Prostate gland (tissue), 2 donors: ENCODE data around the gene CEBPG. TPM values are rescaled to one million over a fixed set of nuclear protein-coding genes. Genes with fewer than 3 reads are reported as not detected.

Experiments used
- DNase-seq: peaks from one replicate; pipeline ENCODE4 v3.0.0-alpha.2; 2019; ENCODE audit warnings: low spot score
- H3K27ac ChIP-seq, 2 donors: fragments of 200-600 bp; sonication (generic); 2 replicates each; pipeline ENCODE4 v1.5.1; 2017 to 2019
- H3K27me3 ChIP-seq: fragments of 200-600 bp; sonication (generic); replicated peaks from 2 replicates; pipeline ENCODE4 v1.5.1; 2019; ENCODE audit not compliant: insufficient read depth
- H3K36me3 ChIP-seq, 2 donors: fragments of 200-600 bp; sonication (generic); 1 replicate in 1 of 2; 2 replicates in 1 of 2; pipeline versions ENCODE4 v1.5.1 to v1.8.1; 2017 to 2019
- H3K4me1 ChIP-seq: fragments of 200-600 bp; sonication (generic); replicated peaks from 2 replicates; pipeline ENCODE4 v1.5.1; 2019
- H3K4me3 ChIP-seq, 2 donors: fragments of 200-600 bp; sonication (generic); 2 replicates each; pipeline ENCODE4 v1.5.1; 2017 to 2019
- H3K9me3 ChIP-seq: fragments of 200-600 bp; sonication (generic); 2 replicates; pipeline ENCODE4 v1.5.1; 2017
- CTCF ChIP-seq, 4 experiments: fragments of 200-600 bp in 2 of 4; fragments of 450-650 bp in 2 of 4; sonication (generic) in 2 of 4; IDR thresholded peaks; 1 replicate in 3 of 4; 2 replicates in 1 of 4; pipeline ENCODE4 v1.5.1; 2016 to 2019; ENCODE audit warnings: antibody characterized with exemption in 4 of 4, mild to moderate bottlenecking in 2 of 4, moderate library complexity in 2 of 4
- POLR2A ChIP-seq: fragments of 450-650 bp; IDR thresholded peaks from one replicate; pipeline ENCODE4 v1.6.1; 2016; ENCODE audit warnings: antibody characterized with exemption, mild to moderate bottlenecking
- POLR2AphosphoS5 ChIP-seq: sonication (generic); formaldehyde crosslinking; IDR thresholded peaks from one replicate; pipeline ENCODE4 v1.6.1; 2017; ENCODE audit warnings: antibody characterized with exemption
- WGBS: methylation state at CpG from one replicate; pipeline ENCODE4 v1.1.5; 2018; 5-methylcytosine and 5-hydroxymethylcytosine counted together
- intact Hi-C: fragments of 100-400 bp; cut with DNase I; formaldehyde crosslinking; loops from one replicate; pipeline ENCODE4 v1.14.2; 2022
- total RNA-seq, 2 donors: library from RNA; depleted of rRNA; stranded (reverse); fragments of >200 nt; gene quantifications; one replicate each; pipeline ENCODE4 v1.1.0, GENCODE V29; 2016

CEBPG gene
- total RNA-seq, 2 donors from 2014 or later = 15.7 to 19.7 TPM

- DNase-seq = no peak
- WGBS = 96% methylated on average over 5 of the region's 5 CpGs
- Histone ChIP-seq H3K36me3 (no peaks in the 10 kb centered on the region), H3K27ac (no peak overlapping the region), H3K4me1 (no peaks in the 10 kb centered on the region), H3K27me3 (no peaks in the 10 kb centered on the region), H3K9me3 (no peaks in the 10 kb centered on the region), H3K4me3 (no peak overlapping the region)
- intact Hi-C loops = no loop called here
- TF ChIP-seq POLR2A = no peak
These were observed 6.6 kb upstream of the CEBPG start for GRCh38 chr19:33366897-33367296.

GRCh38 chr19:33368074-33368864, 5.2 kb upstream of the CEBPG start:
- Histone ChIP-seq H3K27ac (no peak overlapping the region), H3K4me1 (no peaks in the 10 kb centered on the region), H3K27me3 (no peaks in the 10 kb centered on the region), H3K4me3 (no peak overlapping the region), H3K36me3 (no peaks in the 10 kb centered on the region), H3K9me3 (no peaks in the 10 kb centered on the region)
- intact Hi-C loops = no loop called here
- TF ChIP-seq POLR2A = no peak
- TF ChIP-seq POLR2AphosphoS5 = no peak
- no peak for TF ChIP-seq CTCF (IDR thresholded peaks at IDR 0.05)
- 80% methylated on average over 5 of the region's 5 CpGs for WGBS
- DNase-seq = no peak

GRCh38 chr19:33370783-33371182, 2.7 kb upstream of the CEBPG start:
- no peaks in the 10 kb centered on the region for H3K4me1 ChIP-seq
- TF ChIP-seq CTCF (IDR thresholded peaks at IDR 0.05) = no peak
- TF ChIP-seq POLR2AphosphoS5 = peak; percentile 75
- TF ChIP-seq POLR2A = no peak
- WGBS = 38% methylated on average over 4 of the region's 4 CpGs
- peak; percentile 67 for DNase-seq
- H3K27ac ChIP-seq = no peak overlapping the region
- intact Hi-C loops = loop anchor here (5.0 kb wide), 1 partner anchor 68 kb away; the partner anchor contains the start of gene CEBPA
- H3K4me3 ChIP-seq = no peak overlapping the region
- H3K9me3 ChIP-seq = no peaks in the 10 kb centered on the region
- H3K27me3 ChIP-seq = no peaks in the 10 kb centered on the region
- H3K36me3 ChIP-seq = no peaks in the 10 kb centered on the region

- Histone ChIP-seq H3K9me3 (no peaks in the 10 kb centered on the region), H3K27me3 (no peaks in the 10 kb centered on the region), H3K4me3 (peak overlapping the region; percentile 94 to 95), H3K4me1 (no peaks in the 10 kb centered on the region), H3K36me3 (no peaks in the 10 kb centered on the region), H3K27ac (peak overlapping the region; percentile 89 to 94)
- no peak for DNase-seq
- TF ChIP-seq CTCF (IDR thresholded peaks at IDR 0.05) (no peak), POLR2AphosphoS5 (peak; percentile 18)
- intact Hi-C loops = loop anchor here (2.0 to 5.0 kb wide), 2 partner anchors 15 to 72 kb away; partner anchors contain the start of gene CEBPA
- 2% methylated on average over 22 of the region's 22 CpGs for WGBS
These were observed 766 bp downstream of the CEBPG start for GRCh38 chr19:33374236-33374714.

- WGBS = 55% methylated on average over 9 of the region's 9 CpGs
- no peaks in the 10 kb centered on the region for H3K4me1 ChIP-seq
- TF ChIP-seq CTCF (IDR thresholded peaks at IDR 0.05) (no peak), POLR2AphosphoS5 (no peak), POLR2A (no peak)
- no peak overlapping the region for H3K4me3 ChIP-seq
- no peaks in the 10 kb centered on the region for H3K27me3 ChIP-seq
- H3K9me3 ChIP-seq = no peaks in the 10 kb centered on the region
- no peak overlapping the region for H3K27ac ChIP-seq
- no peaks in the 10 kb centered on the region for H3K36me3 ChIP-seq
- intact Hi-C loops = loop anchor here (2.0 kb wide), 1 partner anchor 14 kb away; no protein-coding TSS in a partner anchor
- no peak for DNase-seq
These were observed 1.8 kb downstream of the CEBPG start for GRCh38 chr19:33375156-33375836.
